ENCODE results near the gene PPM1A.

PPM1A gene

GRCh38 chr14:60247994-60248696 lies 876 bp upstream of the PPM1A start:
- TF ChIP-seq CTCF (IDR thresholded peaks at IDR 0.05; ENCODE audit: low read depth, low read length), result no peak
- peak; percentile 94 to 95 for DNase-seq (ENCODE audit: low read depth in 2 of 2)
- H3K4me3 ChIP-seq (replicated peaks in 1 of 2; ENCODE audit: low read depth in 2 of 2, low read length in 2 of 2), result peak overlapping the region; percentile 68 to 76

- peak overlapping the region; percentile 67 to 73 for H3K4me3 ChIP-seq (replicated peaks in 1 of 2; ENCODE audit: low read depth in 2 of 2, low read length in 2 of 2)
- no peak for TF ChIP-seq CTCF (IDR thresholded peaks at IDR 0.05; ENCODE audit: low read depth, low read length)
- peak; percentile 51 to 75 for DNase-seq (ENCODE audit: low read depth in 2 of 2)
These were observed 568 bp downstream of the PPM1A start for GRCh38 chr14:60249321-60250256.

- peak; percentile 18 to 43 for DNase-seq (ENCODE audit: low read depth in 2 of 2)
- H3K4me3 ChIP-seq (replicated peaks in 1 of 2; ENCODE audit: low read depth in 2 of 2, low read length in 2 of 2), result peak overlapping the region; percentile 67 to 73
- TF ChIP-seq CTCF (IDR thresholded peaks at IDR 0.05; ENCODE audit: low read depth, low read length), result no peak
These were observed 1.4 kb downstream of the PPM1A start for GRCh38 chr14:60250257-60251035.

GRCh38 chr14:60251877-60252276 lies 2.9 kb downstream of the PPM1A start:
- no peak for DNase-seq (ENCODE audit: low read depth in 2 of 2)
- no peak overlapping the region for H3K4me3 ChIP-seq (replicated peaks in 1 of 2; ENCODE audit: low read depth in 2 of 2, low read length in 2 of 2)

GRCh38 chr14:60252630-60253029 lies 3.6 kb downstream of the PPM1A start:
- TF ChIP-seq CTCF (IDR thresholded peaks at IDR 0.05; ENCODE audit: low read depth, low read length), result no peak
- no peak overlapping the region for H3K4me3 ChIP-seq (replicated peaks in 1 of 2; ENCODE audit: low read depth in 2 of 2, low read length in 2 of 2)
- DNase-seq (ENCODE audit: low read depth in 2 of 2), result no peak

More at GRCh38 chr14:60251877-60252276, 2.9 kb downstream of the PPM1A start:
- TF ChIP-seq CTCF (IDR thresholded peaks at IDR 0.05; ENCODE audit: low read depth, low read length), result no peak

GRCh38 chr14:60253649-60254048 lies 4.6 kb downstream of the PPM1A start:
- no peak overlapping the region for H3K4me3 ChIP-seq (replicated peaks in 1 of 2; ENCODE audit: low read depth in 2 of 2, low read length in 2 of 2)
- no peak for DNase-seq (ENCODE audit: low read depth in 2 of 2)
- no peak for TF ChIP-seq CTCF (IDR thresholded peaks at IDR 0.05; ENCODE audit: low read depth, low read length)

All from cardiac fibroblast (primary cell).